ENCODE measurements around the gene MRPS6. TPM values are rescaled to one million over a fixed set of nuclear protein-coding genes. Genes with fewer than 3 reads are reported as not detected.

Gene MRPS6
- total RNA-seq, 1 donor from 2014 or later: 23.3 TPM

DNA sequence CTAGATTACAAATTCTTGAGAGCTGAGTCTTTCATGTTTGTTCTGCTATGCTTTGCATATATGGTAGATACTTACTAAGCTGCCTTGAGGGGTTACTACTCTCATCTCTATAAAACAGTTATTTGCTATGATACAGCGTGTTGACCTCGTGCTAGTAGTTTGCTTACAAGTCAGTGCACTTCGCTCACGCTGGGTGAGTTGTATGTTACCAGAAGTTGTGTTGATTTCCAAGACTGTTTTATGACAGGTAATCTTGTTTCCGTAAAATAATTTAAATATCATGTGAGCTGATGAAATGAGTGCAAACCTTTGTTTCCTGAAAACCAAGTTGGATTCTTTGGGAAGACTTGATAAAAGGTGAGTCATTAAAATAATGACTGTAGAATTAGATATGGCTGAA lies 7.3 kb downstream of the MRPS6 start:
- Histone ChIP-seq H3K9me3 (no peaks in the 10 kb centered on the region), H3K27ac (no peak overlapping the region), H3K36me3 (no peaks in the 10 kb centered on the region), H3K4me1 (peaks cover 46% of the 10 kb centered on the region), H3K27me3 (no peaks in the 10 kb centered on the region), H3K4me3 (no peak overlapping the region)
- intact Hi-C loops (cut with DNase I): loop anchor here (10.0 kb wide), 1 partner anchor 124 kb away; no protein-coding TSS in a partner anchor
- TF ChIP-seq, protein P1, sequence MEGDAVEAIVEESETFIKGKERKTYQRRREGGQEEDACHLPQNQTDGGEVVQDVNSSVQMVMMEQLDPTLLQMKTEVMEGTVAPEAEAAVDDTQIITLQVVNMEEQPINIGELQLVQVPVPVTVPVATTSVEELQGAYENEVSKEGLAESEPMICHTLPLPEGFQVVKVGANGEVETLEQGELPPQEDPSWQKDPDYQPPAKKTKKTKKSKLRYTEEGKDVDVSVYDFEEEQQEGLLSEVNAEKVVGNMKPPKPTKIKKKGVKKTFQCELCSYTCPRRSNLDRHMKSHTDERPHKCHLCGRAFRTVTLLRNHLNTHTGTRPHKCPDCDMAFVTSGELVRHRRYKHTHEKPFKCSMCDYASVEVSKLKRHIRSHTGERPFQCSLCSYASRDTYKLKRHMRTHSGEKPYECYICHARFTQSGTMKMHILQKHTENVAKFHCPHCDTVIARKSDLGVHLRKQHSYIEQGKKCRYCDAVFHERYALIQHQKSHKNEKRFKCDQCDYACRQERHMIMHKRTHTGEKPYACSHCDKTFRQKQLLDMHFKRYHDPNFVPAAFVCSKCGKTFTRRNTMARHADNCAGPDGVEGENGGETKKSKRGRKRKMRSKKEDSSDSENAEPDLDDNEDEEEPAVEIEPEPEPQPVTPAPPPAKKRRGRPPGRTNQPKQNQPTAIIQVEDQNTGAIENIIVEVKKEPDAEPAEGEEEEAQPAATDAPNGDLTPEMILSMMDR (IDR thresholded peaks at IDR 0.05): no peak
- TF ChIP-seq POLR2AphosphoS5 (IDR thresholded peaks at IDR 0.05; ENCODE audit: insufficient read depth in 1 of 2, low read depth in 1 of 2): no peak
- TF ChIP-seq POLR2A (IDR thresholded peaks at IDR 0.05): no peak
- DNase-seq (ENCODE audit: extremely low spot score in 2 of 2): no peak

DNA sequence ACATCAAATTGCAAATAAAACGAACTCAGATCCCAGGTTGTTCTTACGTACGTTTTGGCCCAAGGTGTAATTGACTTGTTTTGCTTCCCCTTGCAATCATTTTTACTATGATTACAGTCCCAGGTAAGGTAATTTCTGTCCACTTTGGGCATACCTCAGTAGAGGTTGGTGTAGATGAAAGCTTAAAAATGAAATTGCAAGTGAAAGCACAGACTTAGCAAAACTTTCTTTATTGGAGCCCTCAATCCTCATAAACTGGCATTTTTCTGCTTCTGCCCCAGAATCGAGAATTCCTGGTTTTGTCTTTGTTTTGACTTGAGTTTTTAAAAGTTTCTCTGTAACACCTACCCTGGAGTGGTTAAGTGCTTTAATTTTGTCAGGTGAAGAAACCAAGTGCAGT lies 9.4 kb downstream of the MRPS6 start:
- H3K36me3 ChIP-seq: no peaks in the 10 kb centered on the region
- H3K4me1 ChIP-seq: peaks cover 46% of the 10 kb centered on the region
- no peak overlapping the region for H3K4me3 ChIP-seq
- H3K27me3 ChIP-seq: no peaks in the 10 kb centered on the region
- DNase-seq (ENCODE audit: extremely low spot score in 2 of 2): no peak
- intact Hi-C loops (cut with DNase I): loop anchor here (10.0 kb wide), 1 partner anchor 122 kb away; no protein-coding TSS in a partner anchor
- H3K27ac ChIP-seq: no peak overlapping the region
- TF ChIP-seq POLR2A (IDR thresholded peaks at IDR 0.05) (no peak), POLR2AphosphoS5 (IDR thresholded peaks at IDR 0.05; ENCODE audit: insufficient read depth in 1 of 2, low read depth in 1 of 2) (no peak)
- TF ChIP-seq, protein P1 (IDR thresholded peaks at IDR 0.05): no peak
- H3K9me3 ChIP-seq: no peaks in the 10 kb centered on the region

DNA sequence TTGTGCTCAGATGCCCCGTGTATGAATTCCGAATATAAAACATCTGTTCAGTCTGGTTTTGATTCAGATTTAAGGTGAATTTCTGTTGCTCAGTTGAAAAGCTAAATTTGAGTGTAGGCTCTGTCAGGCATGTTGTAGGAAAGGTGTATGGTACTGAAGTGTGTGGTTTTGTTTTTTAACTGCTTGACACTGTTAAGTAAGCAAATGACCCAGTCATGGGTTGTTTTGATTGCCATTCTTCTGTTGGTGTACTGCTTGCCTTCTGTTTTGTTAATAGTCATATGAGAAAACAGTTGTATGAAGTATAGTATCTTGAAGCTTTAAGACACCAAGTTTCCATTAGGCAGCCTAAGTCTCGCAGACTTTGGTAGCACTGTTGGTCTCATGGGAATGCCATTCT lies 10.0 kb downstream of the MRPS6 start:
- intact Hi-C loops (cut with DNase I): loop anchor here (10.0 kb wide), 1 partner anchor 121 kb away; no protein-coding TSS in a partner anchor
- H3K9me3 ChIP-seq: no peaks in the 10 kb centered on the region
- H3K27ac ChIP-seq: no peak overlapping the region
- no peaks in the 10 kb centered on the region for H3K36me3 ChIP-seq
- H3K4me1 ChIP-seq: peaks cover 43% of the 10 kb centered on the region
- H3K27me3 ChIP-seq: no peaks in the 10 kb centered on the region
- no peak for DNase-seq (ENCODE audit: extremely low spot score in 2 of 2)
- no peak overlapping the region for H3K4me3 ChIP-seq
- TF ChIP-seq POLR2A (IDR thresholded peaks at IDR 0.05): no peak

DNA sequence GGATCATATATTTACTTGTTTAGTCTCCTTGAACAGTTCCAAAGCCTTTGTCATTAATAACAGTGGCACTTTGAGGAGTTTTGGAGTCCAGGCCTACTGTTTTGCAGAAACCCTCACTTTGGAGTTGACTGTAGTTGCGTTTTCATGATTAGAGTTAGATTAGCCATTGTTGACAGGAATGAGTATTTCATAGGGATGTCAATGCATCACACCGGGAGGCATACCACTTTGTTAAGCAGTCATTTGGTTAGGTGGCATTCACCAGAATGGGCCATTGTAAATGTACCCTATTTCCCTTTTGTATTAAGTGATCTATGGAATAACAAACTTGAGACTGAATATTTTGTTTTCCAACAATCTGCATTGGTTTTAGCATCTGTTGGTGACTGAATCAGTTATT lies 11.8 kb downstream of the MRPS6 start:
- H3K27me3 ChIP-seq: no peaks in the 10 kb centered on the region
- no peaks in the 10 kb centered on the region for H3K9me3 ChIP-seq
- no peaks in the 10 kb centered on the region for H3K36me3 ChIP-seq
- H3K27ac ChIP-seq: no peak overlapping the region
- H3K4me3 ChIP-seq: no peak overlapping the region
- intact Hi-C loops (cut with DNase I): loop anchor here (10.0 kb wide), 1 partner anchor 120 kb away; no protein-coding TSS in a partner anchor
- no peak for TF ChIP-seq POLR2AphosphoS5 (IDR thresholded peaks at IDR 0.05; ENCODE audit: insufficient read depth in 1 of 2, low read depth in 1 of 2)
- TF ChIP-seq POLR2A (IDR thresholded peaks at IDR 0.05): no peak
- TF ChIP-seq, protein P1 (IDR thresholded peaks at IDR 0.05): no peak
- peaks cover 39% of the 10 kb centered on the region for H3K4me1 ChIP-seq
- DNase-seq (ENCODE audit: extremely low spot score in 2 of 2): no peak

DNA sequence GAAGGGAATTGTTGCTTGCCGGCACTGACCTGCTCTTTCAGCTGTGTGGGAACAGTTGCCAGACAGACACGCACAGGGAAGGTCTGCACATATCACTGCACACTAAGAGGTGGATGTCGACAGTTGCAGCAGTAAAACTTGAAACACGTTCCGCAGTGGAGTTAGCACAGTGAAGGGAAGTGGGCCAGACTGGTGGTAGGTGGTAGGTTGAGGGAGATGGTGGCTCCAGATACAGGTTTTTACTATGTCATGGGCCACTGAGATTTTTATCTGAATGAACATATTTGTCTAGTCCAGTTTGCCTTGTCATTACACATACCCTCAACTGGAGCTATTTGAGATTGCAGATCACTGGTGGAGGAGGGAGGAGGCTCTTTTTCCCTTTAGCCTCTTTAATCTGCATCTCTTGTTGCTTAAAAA lies 13.5 kb downstream of the MRPS6 start:
- Histone ChIP-seq H3K9me3 (no peaks in the 10 kb centered on the region), H3K27me3 (no peaks in the 10 kb centered on the region), H3K4me3 (no peak overlapping the region), H3K36me3 (no peaks in the 10 kb centered on the region), H3K4me1 (peaks cover 28% of the 10 kb centered on the region), H3K27ac (no peak overlapping the region)
- intact Hi-C loops (cut with DNase I): loop anchor here (10.0 kb wide), 1 partner anchor 118 kb away; no protein-coding TSS in a partner anchor
- no peak for TF ChIP-seq POLR2A (IDR thresholded peaks at IDR 0.05)
- TF ChIP-seq POLR2AphosphoS5 (IDR thresholded peaks at IDR 0.05; ENCODE audit: insufficient read depth in 1 of 2, low read depth in 1 of 2): no peak
- TF ChIP-seq, protein P1 (IDR thresholded peaks at IDR 0.05): no peak
- DNase-seq (ENCODE audit: extremely low spot score in 2 of 2): no peak

Measured in vagina (tissue), 2 donors.